ENCODE results near the gene TBCD.

Gene TBCD

GRCh38 chr17:82751571-82752370 is at the start of gene TBCD:
Gene TBCD, plus strand, starts transcription at chr17:82752065. Its CDS starts 129 bp downstream, at chr17:82752194.
- peak; percentile 84 for DNase-seq (ENCODE audit: low read depth)

GRCh38 chr17:82702231-82702927 is 49.5 kb upstream of the TBCD start:
- DNase-seq (ENCODE audit: low read depth) = no peak

GRCh38 chr17:82703036-82703745 is 48.7 kb upstream of the TBCD start:
- DNase-seq (ENCODE audit: low read depth) = no peak

GRCh38 chr17:82703935-82704865 is 47.7 kb upstream of the TBCD start:
- no peak for DNase-seq (ENCODE audit: low read depth)

- DNase-seq (ENCODE audit: low read depth) = no peak
Measured at GRCh38 chr17:82704886-82705285, 47.0 kb upstream of the TBCD start.

GRCh38 chr17:82705756-82706155 is 46.1 kb upstream of the TBCD start:
- no peak for DNase-seq (ENCODE audit: low read depth)

- no peak for DNase-seq (ENCODE audit: low read depth)
Measured at GRCh38 chr17:82709024-82709675, 42.7 kb upstream of the TBCD start.

GRCh38 chr17:82709676-82710498 is 42.0 kb upstream of the TBCD start:
- DNase-seq (ENCODE audit: low read depth) = no peak

- DNase-seq (ENCODE audit: low read depth) = no peak
Measured at GRCh38 chr17:82710499-82711232, 41.2 kb upstream of the TBCD start.

- no peak for DNase-seq (ENCODE audit: low read depth)
Measured at GRCh38 chr17:82713071-82713723, 38.7 kb upstream of the TBCD start.

GRCh38 chr17:82716203-82717010 is 35.5 kb upstream of the TBCD start, which contains the start of gene FN3KRP:
Gene FN3KRP, plus strand, starts transcription at chr17:82716706. Its CDS starts 50 bp downstream, at chr17:82716756.
- peak; percentile 95 for DNase-seq (ENCODE audit: low read depth)

GRCh38 chr17:82718986-82719685 is 32.7 kb upstream of the TBCD start:
- DNase-seq (ENCODE audit: low read depth) = no peak

GRCh38 chr17:82720204-82720603 is 31.7 kb upstream of the TBCD start:
- no peak for DNase-seq (ENCODE audit: low read depth)

- no peak for DNase-seq (ENCODE audit: low read depth)
Measured at GRCh38 chr17:82722341-82723013, 29.4 kb upstream of the TBCD start.

- DNase-seq (ENCODE audit: low read depth) = no peak
Measured at GRCh38 chr17:82723169-82723807, 28.6 kb upstream of the TBCD start.

GRCh38 chr17:82726427-82726826 is 25.4 kb upstream of the TBCD start:
- DNase-seq (ENCODE audit: low read depth) = no peak

Measured in iris pigment epithelial cell (primary cell).